ENCODE results near the gene SUPT5H.
A peak's percentile ranks its signal among the peaks of the same experiment; 100 is the strongest.

The SUPT5H gene

GRCh38 chr19:39405261-39405957 is 40.0 kb upstream of the SUPT5H start:
- H3K27me3 ChIP-seq (replicated peaks; ENCODE audit: control insufficient read depth, insufficient read depth, low read length) = no peaks in the 10 kb centered on the region
- TF ChIP-seq, protein P1, sequence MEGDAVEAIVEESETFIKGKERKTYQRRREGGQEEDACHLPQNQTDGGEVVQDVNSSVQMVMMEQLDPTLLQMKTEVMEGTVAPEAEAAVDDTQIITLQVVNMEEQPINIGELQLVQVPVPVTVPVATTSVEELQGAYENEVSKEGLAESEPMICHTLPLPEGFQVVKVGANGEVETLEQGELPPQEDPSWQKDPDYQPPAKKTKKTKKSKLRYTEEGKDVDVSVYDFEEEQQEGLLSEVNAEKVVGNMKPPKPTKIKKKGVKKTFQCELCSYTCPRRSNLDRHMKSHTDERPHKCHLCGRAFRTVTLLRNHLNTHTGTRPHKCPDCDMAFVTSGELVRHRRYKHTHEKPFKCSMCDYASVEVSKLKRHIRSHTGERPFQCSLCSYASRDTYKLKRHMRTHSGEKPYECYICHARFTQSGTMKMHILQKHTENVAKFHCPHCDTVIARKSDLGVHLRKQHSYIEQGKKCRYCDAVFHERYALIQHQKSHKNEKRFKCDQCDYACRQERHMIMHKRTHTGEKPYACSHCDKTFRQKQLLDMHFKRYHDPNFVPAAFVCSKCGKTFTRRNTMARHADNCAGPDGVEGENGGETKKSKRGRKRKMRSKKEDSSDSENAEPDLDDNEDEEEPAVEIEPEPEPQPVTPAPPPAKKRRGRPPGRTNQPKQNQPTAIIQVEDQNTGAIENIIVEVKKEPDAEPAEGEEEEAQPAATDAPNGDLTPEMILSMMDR (IDR thresholded peaks at IDR 0.05; ENCODE audit: insufficient read depth, low read length, poor library complexity, severe bottlenecking) = no peak
- H3K36me3 ChIP-seq (ENCODE audit: control insufficient read depth, insufficient read depth, low read length) = peaks cover 12% of the 10 kb centered on the region
- DNase-seq (ENCODE audit: extremely low read depth, insufficient read length) = no peak
- peak overlapping the region; percentile 91 for H3K4me3 ChIP-seq (replicated peaks; ENCODE audit: low read depth, low read length)

DNA sequence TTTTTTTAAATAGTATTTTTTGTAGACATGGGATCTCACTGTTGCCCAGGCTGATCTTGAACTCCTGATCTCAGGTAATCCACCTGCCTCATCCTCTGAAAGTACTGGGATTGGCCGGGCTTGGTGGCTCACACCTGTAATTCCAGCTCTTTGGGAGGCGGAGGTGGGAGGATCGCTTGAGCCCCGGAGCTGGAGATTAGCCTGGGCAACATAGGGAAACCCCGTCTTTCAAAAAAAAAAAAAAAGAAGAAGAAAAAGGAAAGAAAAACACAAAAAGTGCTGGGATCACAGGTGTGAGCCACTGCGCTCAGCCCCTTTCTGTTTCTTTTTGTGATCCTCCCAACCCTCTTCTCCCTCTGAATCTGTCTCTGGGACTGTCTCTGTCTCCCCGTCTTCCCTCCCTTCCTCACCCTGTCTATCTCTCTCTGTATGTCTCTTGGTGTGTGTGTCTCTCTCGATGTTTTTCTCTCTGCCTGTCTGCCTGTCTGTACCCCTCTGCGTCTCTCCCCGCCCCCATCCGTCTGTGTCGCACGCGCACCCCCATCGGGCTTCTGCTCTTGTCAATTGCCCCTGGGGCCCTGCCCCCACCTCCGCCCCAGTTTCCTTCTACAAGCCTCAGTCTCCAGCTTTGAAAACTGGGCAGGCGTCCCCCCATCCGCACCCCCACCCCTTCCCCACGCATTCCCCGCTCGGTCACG is 39.3 kb upstream of the SUPT5H start:
- H3K36me3 ChIP-seq (ENCODE audit: control insufficient read depth, insufficient read depth, low read length) = peaks cover 12% of the 10 kb centered on the region
- H3K4me3 ChIP-seq (replicated peaks; ENCODE audit: low read depth, low read length) = peak overlapping the region; percentile 91
- H3K27me3 ChIP-seq (replicated peaks; ENCODE audit: control insufficient read depth, insufficient read depth, low read length) = no peaks in the 10 kb centered on the region
- DNase-seq (ENCODE audit: extremely low read depth, insufficient read length) = no peak
- TF ChIP-seq, protein P1 (IDR thresholded peaks at IDR 0.05; ENCODE audit: insufficient read depth, low read length, poor library complexity, severe bottlenecking) = no peak

DNA sequence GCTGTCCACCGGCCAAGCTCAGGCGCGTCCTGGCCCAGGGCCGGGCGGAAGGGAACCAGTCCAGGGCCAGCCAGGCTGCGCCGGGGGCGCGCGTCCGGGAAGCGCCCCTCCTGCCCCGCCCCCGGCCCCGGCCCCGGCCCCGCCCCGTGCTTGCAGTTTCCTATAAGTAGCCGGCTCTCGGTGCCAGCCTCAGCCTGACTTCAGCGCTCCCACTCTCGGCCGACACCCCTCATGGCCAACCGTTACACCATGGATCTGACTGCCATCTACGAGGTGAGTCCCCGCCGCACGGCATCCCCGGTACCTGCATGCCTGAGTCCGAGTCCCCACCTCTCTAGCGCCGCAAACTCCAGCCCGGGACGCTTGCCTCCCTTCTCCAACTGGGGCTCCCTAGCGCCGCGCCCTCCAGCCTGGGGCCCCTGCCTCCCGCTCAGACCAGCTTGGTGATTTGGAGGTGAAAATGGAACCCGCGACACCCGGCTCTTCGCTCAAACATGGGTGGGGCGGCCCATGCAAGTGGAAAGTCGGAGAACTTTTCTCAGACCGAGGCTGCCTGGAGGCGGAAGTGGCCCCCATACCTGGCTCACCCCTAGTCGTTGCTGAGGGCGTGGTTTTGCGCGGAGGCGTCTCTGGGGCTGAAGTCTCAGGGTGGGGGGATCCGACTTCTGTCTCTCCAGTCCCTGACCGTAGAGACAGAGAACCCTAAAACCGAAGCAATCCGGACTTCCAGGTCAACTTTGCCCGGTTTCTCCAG is 38.5 kb upstream of the SUPT5H start, which contains the start of gene ZFP36:
TSS of gene ZFP36 (plus strand) at position 192 of the 754 bp plus-strand sequence. CDS start at position 250, 58 bp downstream.
- H3K4me3 ChIP-seq (replicated peaks; ENCODE audit: low read depth, low read length) = peak within 1 kb of the TSS; percentile 91
- peaks cover 12% of the 10 kb centered on the region for H3K36me3 ChIP-seq (ENCODE audit: control insufficient read depth, insufficient read depth, low read length)
- H3K27me3 ChIP-seq (replicated peaks; ENCODE audit: control insufficient read depth, insufficient read depth, low read length) = no peaks in the 10 kb centered on the region
- TF ChIP-seq, protein P1 (IDR thresholded peaks at IDR 0.05; ENCODE audit: insufficient read depth, low read length, poor library complexity, severe bottlenecking) = no peak
- peak; percentile 85 for DNase-seq (ENCODE audit: extremely low read depth, insufficient read length)

DNA sequence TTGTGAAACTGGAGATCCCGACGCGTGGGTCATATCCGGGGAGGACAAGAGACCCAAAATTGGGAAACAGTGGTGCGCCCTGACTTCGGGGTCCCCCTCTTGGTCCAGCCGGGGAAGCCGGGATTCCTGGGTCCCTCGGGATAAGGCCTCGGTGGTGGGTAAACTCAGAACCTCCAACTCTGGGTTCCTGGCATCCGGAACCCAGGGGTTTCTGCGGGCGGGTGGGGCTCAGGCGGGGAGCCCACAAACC is 38.0 kb upstream of the SUPT5H start:
- Histone ChIP-seq H3K4me3 (replicated peaks; ENCODE audit: low read depth, low read length) (peak overlapping the region; percentile 91), H3K27me3 (replicated peaks; ENCODE audit: control insufficient read depth, insufficient read depth, low read length) (no peaks in the 10 kb centered on the region), H3K36me3 (ENCODE audit: control insufficient read depth, insufficient read depth, low read length) (peaks cover 12% of the 10 kb centered on the region)
- TF ChIP-seq, protein P1 (IDR thresholded peaks at IDR 0.05; ENCODE audit: insufficient read depth, low read length, poor library complexity, severe bottlenecking) = no peak
- DNase-seq (ENCODE audit: extremely low read depth, insufficient read length) = no peak

DNA sequence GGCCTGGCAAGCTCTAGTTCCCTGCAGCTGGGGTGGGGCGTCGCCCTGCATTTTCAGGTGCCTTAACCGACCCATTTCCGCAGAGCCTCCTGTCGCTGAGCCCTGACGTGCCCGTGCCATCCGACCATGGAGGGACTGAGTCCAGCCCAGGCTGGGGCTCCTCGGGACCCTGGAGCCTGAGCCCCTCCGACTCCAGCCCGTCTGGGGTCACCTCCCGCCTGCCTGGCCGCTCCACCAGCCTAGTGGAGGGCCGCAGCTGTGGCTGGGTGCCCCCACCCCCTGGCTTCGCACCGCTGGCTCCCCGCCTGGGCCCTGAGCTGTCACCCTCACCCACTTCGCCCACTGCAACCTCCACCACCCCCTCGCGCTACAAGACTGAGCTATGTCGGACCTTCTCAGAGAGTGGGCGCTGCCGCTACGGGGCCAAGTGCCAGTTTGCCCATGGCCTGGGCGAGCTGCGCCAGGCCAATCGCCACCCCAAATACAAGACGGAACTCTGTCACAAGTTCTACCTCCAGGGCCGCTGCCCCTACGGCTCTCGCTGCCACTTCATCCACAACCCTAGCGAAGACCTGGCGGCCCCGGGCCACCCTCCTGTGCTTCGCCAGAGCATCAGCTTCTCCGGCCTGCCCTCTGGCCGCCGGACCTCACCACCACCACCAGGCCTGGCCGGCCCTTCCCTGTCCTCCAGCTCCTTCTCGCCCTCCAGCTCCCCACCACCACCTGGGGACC is 37.6 kb upstream of the SUPT5H start:
- no peaks in the 10 kb centered on the region for H3K27me3 ChIP-seq (replicated peaks; ENCODE audit: control insufficient read depth, insufficient read depth, low read length)
- DNase-seq (ENCODE audit: extremely low read depth, insufficient read length) = peak; percentile 66
- peak overlapping the region; percentile 91 for H3K4me3 ChIP-seq (replicated peaks; ENCODE audit: low read depth, low read length)
- TF ChIP-seq, protein P1 (IDR thresholded peaks at IDR 0.05; ENCODE audit: insufficient read depth, low read length, poor library complexity, severe bottlenecking) = no peak
- H3K36me3 ChIP-seq (ENCODE audit: control insufficient read depth, insufficient read depth, low read length) = peaks cover 12% of the 10 kb centered on the region

All from GM06990 (cell line).